ENCODE measurements around the gene TBC1D22A. TPM values are rescaled to one million over a fixed set of nuclear protein-coding genes. Genes with fewer than 3 reads are reported as not detected.
"Not testable (repeated sequence)": the region's sequence is repeated elsewhere in the genome, so short reads cannot be mapped to it uniquely, and the experiment has no call there.

TBC1D22A gene
- total RNA-seq, 1 experiment from 2014 or later = 18.2 TPM

- Histone ChIP-seq H3K9me3 (no peaks in the 10 kb centered on the region), H3K27me3 (no peaks in the 10 kb centered on the region), H3K36me3 (no peaks in the 10 kb centered on the region), H3K4me3 (no peak overlapping the region)
- DNase-seq = no peak
Measured at GRCh38 chr22:46969491-46969890, 207.0 kb downstream of the TBC1D22A start.

DNA sequence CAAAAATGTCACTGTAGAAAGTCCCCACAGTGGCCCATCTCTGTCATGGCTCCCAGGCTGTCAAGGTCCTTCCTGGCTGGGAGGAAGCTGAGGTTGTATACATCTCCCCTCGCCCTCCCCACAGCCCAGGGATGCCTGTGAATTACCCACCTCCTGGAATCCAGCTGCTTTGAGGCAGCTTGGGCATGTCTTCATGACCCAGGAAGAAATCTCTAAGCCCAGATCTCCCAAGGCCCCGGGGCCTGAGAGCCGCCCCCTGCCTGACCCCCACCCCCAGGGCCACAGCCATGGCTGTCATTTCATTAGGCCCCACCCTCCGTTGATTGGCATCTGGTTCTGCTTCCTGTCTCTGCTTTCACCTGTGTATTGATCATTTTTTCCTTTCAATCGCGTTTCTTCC, 207.5 kb downstream of the TBC1D22A start:
- Histone ChIP-seq H3K9me3 (no peaks in the 10 kb centered on the region), H3K27me3 (no peaks in the 10 kb centered on the region), H3K36me3 (no peaks in the 10 kb centered on the region), H3K4me3 (no peak overlapping the region)
- no peak for DNase-seq

- H3K36me3 ChIP-seq = no peaks in the 10 kb centered on the region
- DNase-seq = no peak
- no peaks in the 10 kb centered on the region for H3K27me3 ChIP-seq
- no peak overlapping the region for H3K4me3 ChIP-seq
- H3K9me3 ChIP-seq = no peaks in the 10 kb centered on the region
Measured at GRCh38 chr22:46970411-46971098, 208.1 kb downstream of the TBC1D22A start.

DNA sequence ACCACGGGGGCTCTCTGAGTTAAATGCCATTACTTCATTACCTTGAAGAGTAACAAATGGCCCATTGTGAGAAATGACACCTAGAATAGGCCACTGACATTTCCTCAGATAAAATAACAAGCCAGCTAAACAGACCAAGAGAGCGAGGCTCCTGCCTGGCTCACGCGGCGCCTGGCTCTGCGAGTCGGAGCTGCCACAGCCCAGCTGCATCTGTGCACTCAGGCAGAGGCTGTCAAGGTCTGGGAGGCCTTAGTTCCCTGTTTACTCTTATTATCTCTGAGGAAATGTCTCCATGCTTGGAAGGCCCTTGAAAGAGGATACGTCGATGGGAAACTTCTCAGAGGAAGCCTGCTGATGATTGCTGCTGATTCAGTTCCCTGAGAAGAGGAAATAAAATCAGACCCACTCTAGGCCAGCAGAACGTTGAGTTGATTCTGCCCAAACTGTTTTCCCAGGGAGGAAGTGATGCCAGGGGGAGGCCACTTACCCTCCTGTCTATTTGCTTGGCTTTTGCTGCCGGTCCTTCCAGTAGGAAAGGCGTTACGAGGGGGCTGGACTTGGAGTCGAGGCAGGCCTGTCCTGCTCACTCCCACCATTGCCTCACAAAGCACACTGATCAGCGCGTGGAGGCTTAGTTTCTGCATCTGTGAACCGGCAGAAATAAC, 208.8 kb downstream of the TBC1D22A start:
- H3K9me3 ChIP-seq = no peaks in the 10 kb centered on the region
- H3K27me3 ChIP-seq = no peaks in the 10 kb centered on the region
- H3K36me3 ChIP-seq = no peaks in the 10 kb centered on the region
- DNase-seq = no peak
- no peak overlapping the region for H3K4me3 ChIP-seq

GRCh38 chr22:46971764-46972125, 209.3 kb downstream of the TBC1D22A start:
- H3K36me3 ChIP-seq = no peaks in the 10 kb centered on the region
- no peak overlapping the region for H3K4me3 ChIP-seq
- no peaks in the 10 kb centered on the region for H3K9me3 ChIP-seq
- H3K27me3 ChIP-seq = no peaks in the 10 kb centered on the region
- no peak for DNase-seq

DNA sequence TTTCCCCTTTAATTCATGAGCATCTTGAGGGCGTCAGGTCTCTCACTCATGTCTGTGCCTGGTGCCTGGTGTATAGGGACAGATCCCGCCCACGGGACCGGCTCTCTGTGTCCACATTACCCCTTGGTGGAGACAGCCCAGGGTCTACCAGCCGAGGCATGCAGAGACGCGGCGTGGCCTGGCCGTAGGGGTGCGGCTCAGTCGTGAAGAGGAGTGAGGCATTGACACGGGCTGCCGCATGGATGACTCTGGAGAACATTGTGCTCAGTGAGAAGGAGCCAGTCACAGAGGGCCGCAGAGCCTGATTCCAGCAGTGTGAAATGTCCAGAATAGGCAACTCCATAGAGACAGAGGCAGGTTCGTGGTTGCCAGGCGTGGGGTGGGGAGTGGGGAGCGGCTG, 209.8 kb downstream of the TBC1D22A start:
- Histone ChIP-seq H3K36me3 (no peaks in the 10 kb centered on the region), H3K9me3 (no peaks in the 10 kb centered on the region), H3K4me3 (no peak overlapping the region), H3K27me3 (no peaks in the 10 kb centered on the region)
- no peak for DNase-seq

GRCh38 chr22:46972901-46973831, 210.7 kb downstream of the TBC1D22A start:
- no peak overlapping the region for H3K4me3 ChIP-seq
- no peaks in the 10 kb centered on the region for H3K27me3 ChIP-seq
- DNase-seq = no peak
- H3K9me3 ChIP-seq = no peaks in the 10 kb centered on the region
- no peaks in the 10 kb centered on the region for H3K36me3 ChIP-seq

GRCh38 chr22:46974077-46974476, 211.6 kb downstream of the TBC1D22A start:
- Histone ChIP-seq H3K4me3 (no peak overlapping the region), H3K36me3 (no peaks in the 10 kb centered on the region; the same call in 1 of the 2 replicates), H3K9me3 (no peaks in the 10 kb centered on the region), H3K27me3 (no peaks in the 10 kb centered on the region)
- no peak for DNase-seq

GRCh38 chr22:46974631-46975585, 212.5 kb downstream of the TBC1D22A start:
- Histone ChIP-seq H3K36me3 (no peaks in the 10 kb centered on the region; the same call in 1 of the 2 replicates), H3K27me3 (no peaks in the 10 kb centered on the region), H3K4me3 (no peak overlapping the region), H3K9me3 (no peaks in the 10 kb centered on the region)
- DNase-seq = no peak

GRCh38 chr22:46976143-46976542, 213.7 kb downstream of the TBC1D22A start:
- Histone ChIP-seq H3K4me3 (no peak overlapping the region), H3K9me3 (no peaks in the 10 kb centered on the region), H3K27me3 (no peaks in the 10 kb centered on the region), H3K36me3 (peaks cover 5% of the 10 kb centered on the region)
- DNase-seq = no peak

- H3K36me3 ChIP-seq = peaks cover 5% of the 10 kb centered on the region
- H3K4me3 ChIP-seq = no peak overlapping the region
- H3K9me3 ChIP-seq = no peaks in the 10 kb centered on the region
- no peaks in the 10 kb centered on the region for H3K27me3 ChIP-seq
- no peak for DNase-seq
Measured at GRCh38 chr22:46976598-46976997, 214.1 kb downstream of the TBC1D22A start.

DNA sequence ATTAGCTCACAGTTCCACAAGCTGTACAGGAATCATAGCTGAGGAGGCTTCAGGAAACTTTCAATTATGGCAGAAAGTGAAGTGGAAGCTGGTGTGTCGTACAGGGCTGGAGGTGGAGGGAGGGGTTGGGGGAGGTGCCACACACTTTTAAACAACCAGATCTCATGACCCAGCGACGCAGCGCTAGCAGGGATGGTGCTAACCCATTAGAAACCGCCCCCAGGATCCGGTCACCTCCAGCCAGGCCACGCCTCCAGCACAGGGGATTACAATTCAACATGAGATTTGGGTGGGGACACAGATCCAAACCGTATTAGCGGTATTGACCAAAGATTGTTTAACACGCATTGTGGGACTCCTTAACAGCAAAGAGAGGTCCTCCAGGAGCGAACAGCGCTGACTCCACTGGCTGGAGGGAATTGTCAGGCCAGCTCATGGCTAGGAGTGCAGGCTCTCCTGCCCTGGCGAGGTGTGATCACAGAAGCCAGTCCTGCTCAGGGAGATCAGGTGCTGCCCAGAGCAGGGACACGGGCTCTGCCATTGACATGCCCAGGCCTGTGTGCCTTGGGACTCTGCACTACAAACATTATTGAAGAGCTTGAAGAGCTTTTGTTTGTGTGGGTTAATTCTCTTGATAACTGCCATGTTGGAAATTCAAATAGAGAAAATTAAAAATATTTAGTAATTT, 215.3 kb downstream of the TBC1D22A start:
- DNase-seq = no peak
- Histone ChIP-seq H3K27me3 (no peaks in the 10 kb centered on the region), H3K4me3 (no peak overlapping the region), H3K36me3 (peaks cover 5% of the 10 kb centered on the region), H3K9me3 (no peaks in the 10 kb centered on the region)

GRCh38 chr22:46978668-46979067, 216.2 kb downstream of the TBC1D22A start:
- DNase-seq, H3K9me3 ChIP-seq: not testable (repeated sequence)

DNA sequence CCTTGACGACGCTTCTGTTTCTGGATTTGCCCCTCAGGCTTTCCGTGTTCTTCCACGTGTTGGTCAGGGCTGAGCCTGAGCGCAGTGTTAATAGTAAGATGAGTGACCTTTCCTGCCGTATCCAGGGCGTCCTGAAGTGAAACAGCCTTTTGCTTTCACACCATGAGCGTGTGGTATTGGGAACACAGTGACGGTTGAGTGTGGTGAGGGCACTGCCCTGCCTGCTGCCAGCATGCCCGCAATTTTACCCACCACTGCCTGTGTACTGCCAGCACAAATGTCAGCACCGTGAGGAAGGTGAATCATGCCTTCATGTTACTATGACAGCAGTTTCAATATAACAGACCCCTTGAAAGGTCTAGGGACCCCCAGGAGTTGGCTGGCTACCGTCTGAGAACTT, 217.1 kb downstream of the TBC1D22A start:
- H3K36me3 ChIP-seq = peaks cover 5% of the 10 kb centered on the region
- no peak for DNase-seq
- no peak overlapping the region for H3K4me3 ChIP-seq
- H3K9me3 ChIP-seq = no peaks in the 10 kb centered on the region
- H3K27me3 ChIP-seq = no peaks in the 10 kb centered on the region

More at GRCh38 chr22:46978668-46979067, 216.2 kb downstream of the TBC1D22A start:
- H3K27me3 ChIP-seq, H3K36me3 ChIP-seq, H3K4me3 ChIP-seq: not testable (repeated sequence)

GRCh38 chr22:46980392-46980791, 217.9 kb downstream of the TBC1D22A start:
- no peak overlapping the region for H3K4me3 ChIP-seq
- peaks cover 5% of the 10 kb centered on the region for H3K36me3 ChIP-seq
- H3K27me3 ChIP-seq = no peaks in the 10 kb centered on the region
- DNase-seq = no peak
- H3K9me3 ChIP-seq = no peaks in the 10 kb centered on the region

GRCh38 chr22:46982635-46983034, 220.2 kb downstream of the TBC1D22A start:
- H3K4me3 ChIP-seq = no peak overlapping the region

More at GRCh38 chr22:46982635-46983034, 220.2 kb downstream of the TBC1D22A start:
- no peaks in the 10 kb centered on the region for H3K27me3 ChIP-seq
- no peak for DNase-seq
- H3K9me3 ChIP-seq = no peaks in the 10 kb centered on the region
- H3K36me3 ChIP-seq = peaks cover 5% of the 10 kb centered on the region

Measured in MG63 (cell line).